GM21619 (cell line): ENCODE data around the gene SYNGR3.
"Not testable (repeated sequence)": the region's sequence is repeated elsewhere in the genome, so short reads cannot be mapped to it uniquely, and the experiment has no call there.

ENCODE experiments used
- ATAC-seq: cut with Tn5 transposase; IDR thresholded peaks from one replicate; pipeline ENCODE4 v1.9.1; 2021; ENCODE audit not compliant: unreplicated experiment

Gene SYNGR3

GRCh38 chr16:2008009-2008526 is 18.3 kb downstream of the SYNGR3 start:
- no peak for ATAC-seq

DNA sequence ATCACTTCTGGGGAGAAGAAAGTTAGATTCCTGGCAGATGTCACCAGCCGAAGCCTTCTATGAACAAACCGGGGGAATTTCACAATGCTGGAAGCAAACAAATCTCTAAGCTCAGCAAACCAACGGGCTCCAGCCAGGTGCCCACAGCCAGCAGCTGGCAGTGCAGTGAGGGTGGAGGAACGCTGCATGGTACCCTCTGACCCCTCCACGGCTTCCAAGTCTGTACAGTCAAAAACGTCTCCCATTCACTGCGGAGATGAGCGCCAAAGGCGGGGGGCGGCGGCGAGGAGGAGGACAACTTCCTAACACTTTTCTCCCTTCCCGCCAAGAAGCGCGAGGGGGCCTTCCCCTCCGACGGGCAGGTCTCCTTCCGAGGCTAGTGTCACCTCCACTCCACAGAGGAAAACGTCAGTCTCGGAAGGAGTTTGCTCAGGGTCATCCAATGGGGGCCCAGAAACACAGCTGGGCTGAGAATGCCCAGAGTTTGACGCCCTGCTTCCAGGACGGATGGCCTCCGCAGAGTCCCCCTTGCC is 18.9 kb downstream of the SYNGR3 start:
- ATAC-seq = peak; percentile 1

DNA sequence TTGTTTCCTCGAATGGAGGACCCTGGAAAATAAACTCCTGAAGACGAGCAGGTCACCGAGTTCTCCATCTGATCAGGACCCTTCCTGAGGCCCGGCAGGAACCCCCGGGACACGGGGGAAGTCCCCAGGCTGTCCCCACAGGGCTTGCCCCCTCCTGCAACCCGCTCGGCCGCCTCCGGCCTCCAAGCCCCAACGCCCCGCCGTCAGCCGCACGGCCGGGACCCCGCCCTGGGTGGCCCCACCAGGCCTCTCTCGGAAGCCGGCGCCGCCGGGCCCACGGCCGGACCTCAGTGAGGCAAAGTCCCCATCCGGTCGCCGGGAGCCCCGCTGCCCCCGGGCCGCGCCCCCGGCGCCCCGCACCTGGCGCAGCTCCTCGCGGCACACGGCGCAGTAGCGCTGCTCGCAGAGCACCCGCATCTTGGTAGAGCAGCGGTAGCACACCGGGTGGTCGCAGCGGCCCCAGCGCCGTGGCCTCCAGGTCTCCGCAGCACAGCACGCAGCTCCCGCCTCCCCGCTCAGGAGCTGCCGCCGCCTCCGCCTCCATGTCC is 19.5 kb downstream of the SYNGR3 start:
- ATAC-seq = peak; percentile 25

DNA sequence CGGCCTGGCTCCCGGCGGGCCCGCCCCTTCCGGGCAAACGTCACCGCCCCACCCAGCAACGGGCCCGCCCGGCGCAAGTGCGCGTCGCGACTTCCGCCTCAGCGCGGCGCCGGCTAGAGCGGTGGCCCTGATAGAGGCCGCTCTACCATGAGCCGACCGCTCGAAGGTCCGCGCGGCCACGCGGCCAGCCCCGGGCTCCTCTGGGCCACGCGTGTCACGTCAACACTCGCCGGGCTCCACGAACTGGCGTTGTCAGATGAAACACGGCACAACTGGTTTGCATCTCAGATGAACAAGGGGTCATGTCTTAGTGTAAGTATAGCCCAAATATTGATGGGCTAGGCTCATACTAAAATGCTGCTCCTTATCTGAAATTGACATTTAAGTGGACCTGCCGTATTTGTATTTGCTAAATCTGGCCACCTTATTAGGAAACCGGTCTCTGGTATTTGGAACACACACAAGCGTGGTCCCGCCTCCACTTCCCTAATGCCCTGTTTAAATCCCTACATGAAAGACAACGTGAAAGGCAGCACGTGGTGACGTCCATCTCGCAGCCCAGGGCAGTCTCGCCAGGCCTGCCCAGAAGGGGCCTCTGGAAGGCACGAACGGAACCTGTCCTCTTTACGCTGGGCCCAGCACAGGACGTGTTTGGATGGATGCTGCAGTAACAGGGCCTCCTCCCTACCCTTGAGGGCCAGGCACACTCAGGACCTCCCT is 20.2 kb downstream of the SYNGR3 start, which contains the start of gene ZNF598:
ZNF598 (minus strand) TSS at position 31 of the 720 bp plus-strand sequence.
- peak; percentile 78 for ATAC-seq

GRCh38 chr16:2011726-2012125 is 22.0 kb downstream of the SYNGR3 start:
- ATAC-seq = not testable (repeated sequence)

DNA sequence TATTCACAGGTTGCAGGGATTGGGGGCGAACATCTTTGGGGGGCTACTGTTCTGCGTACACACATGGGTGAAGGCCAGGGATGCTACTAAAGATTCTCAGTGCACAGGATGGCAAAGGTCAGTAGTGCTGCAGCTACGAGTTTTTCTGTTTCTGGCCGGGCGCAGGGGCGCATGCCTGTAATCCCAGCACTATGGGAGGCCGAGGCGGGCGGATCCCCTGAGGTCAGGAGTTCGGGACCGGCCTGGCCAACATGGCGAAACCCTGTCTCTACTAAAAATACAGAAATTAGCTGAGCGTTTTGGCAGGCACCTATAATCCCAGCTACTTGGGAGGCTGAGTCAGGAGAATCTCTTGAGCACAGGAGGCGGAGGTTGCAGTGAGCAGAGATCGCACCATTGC is 23.8 kb downstream of the SYNGR3 start:
- no peak for ATAC-seq

- no peak for ATAC-seq
These were observed 25.6 kb downstream of the SYNGR3 start for GRCh38 chr16:2015117-2015946.

GRCh38 chr16:2015947-2016208 is 26.1 kb downstream of the SYNGR3 start:
- ATAC-seq = no peak

- ATAC-seq = no peak
These were observed 26.7 kb downstream of the SYNGR3 start for GRCh38 chr16:2016407-2016922.

GRCh38 chr16:2019518-2019920 is 29.7 kb downstream of the SYNGR3 start, which contains the start of gene NPW:
NPW (plus strand) TSS chr16:2019785.
- no peak for ATAC-seq

GRCh38 chr16:2019921-2020831 is 30.4 kb downstream of the SYNGR3 start:
- ATAC-seq = no peak

- ATAC-seq = no peak
These were observed 32.9 kb downstream of the SYNGR3 start for GRCh38 chr16:2022723-2023091.

DNA sequence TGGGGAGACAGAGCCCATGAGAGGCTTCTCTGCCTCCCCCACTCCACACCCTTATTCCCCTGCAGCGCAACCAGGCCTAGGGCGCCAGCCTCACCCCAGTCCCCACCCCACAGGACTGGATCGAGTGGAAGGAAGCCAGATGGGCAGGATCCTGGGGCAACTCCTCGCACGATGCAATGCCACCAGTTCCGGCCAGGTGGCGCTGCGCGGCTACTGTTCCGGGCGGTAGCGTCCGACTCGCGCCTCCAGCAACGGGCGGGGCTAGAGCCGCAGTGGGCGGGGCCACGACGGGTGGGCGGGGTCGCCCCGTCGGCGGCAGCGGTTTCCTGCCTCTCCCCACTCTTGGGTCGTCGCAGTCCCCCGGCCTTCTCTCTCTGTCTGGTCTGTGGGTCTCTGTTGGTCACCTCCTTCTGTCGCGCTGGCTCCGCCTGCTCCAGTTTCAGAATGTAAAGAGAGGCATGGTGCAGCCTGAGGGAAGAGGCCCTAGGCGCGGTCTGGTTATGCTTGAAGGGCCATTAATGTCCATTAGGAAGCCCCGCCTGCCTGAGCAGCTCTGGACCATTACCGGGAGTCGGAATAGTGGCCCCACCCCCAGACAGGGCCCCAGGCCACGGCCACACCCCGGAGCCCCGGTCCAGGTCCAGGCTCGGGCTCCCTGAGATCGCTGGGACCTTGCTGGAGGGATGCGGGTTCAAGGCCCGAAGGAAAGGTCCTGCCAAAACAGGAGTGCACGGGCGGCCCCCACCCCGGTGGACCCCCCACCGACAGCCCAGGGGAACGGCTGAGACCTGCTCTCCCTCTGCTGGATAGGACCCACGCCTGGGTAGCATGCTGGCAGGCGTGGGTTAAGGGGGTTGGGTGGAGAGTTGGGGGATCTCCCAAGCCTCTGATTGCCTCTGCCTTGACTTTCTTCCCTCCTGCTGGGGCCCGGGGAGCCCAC is 33.6 kb downstream of the SYNGR3 start:
- ATAC-seq = peak; percentile 75

GRCh38 chr16:2024032-2024420 is 34.3 kb downstream of the SYNGR3 start:
- ATAC-seq = no peak

DNA sequence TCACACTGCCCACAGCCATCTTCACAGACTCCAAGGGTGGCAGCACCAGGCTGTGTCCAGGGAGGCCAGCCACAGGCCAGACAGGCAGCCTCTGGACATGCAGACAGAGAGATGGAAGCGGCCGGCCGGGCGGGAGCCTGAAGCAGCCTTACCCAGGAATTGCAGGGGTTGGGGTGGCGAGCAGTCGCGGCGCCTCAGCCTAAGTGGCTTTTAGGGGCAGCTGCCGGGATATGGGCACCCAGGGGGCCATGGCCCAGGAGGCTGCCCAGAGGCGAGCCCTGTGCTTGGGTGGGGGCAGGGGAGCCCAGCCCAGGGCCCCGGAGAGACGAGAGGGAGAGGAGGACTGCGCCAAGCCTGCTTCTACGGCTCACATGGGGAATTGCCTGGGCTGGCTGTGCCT is 35.5 kb downstream of the SYNGR3 start:
- no peak for ATAC-seq

GRCh38 chr16:2025878-2026460 is 36.2 kb downstream of the SYNGR3 start:
- ATAC-seq = no peak

- no peak for ATAC-seq
These were observed 36.8 kb downstream of the SYNGR3 start, which contains the start of gene NHERF2 for GRCh38 chr16:2026461-2027023. NHERF2 (plus strand) TSS chr16:2026902; CDS start chr16:2027006, 104 bp downstream.
